Endothelial cell of umbilical vein (primary cell): ENCODE measurements around the gene VWA5B2.

Experiments used
- EZH2 ChIP-seq: IDR thresholded peaks from 2 replicates; pipeline ENCODE4 v1.6.1; 2012; ENCODE audit warnings: borderline replicate concordance, low read depth, mild to moderate bottlenecking, moderate library complexity, low read length, inconsistent platforms; ENCODE audit not compliant: severe bottlenecking
- POLR2A ChIP-seq: IDR thresholded peaks from 2 replicates; pipeline ENCODE4 v1.6.1; 2012; ENCODE audit warnings: low read depth, mild to moderate bottlenecking, control low read depth, low read length
- POLR2AphosphoS5 ChIP-seq: IDR thresholded peaks from 2 replicates; pipeline ENCODE4 v1.6.1; 2012; ENCODE audit warnings: low read depth, mild to moderate bottlenecking, control low read depth, low read length, moderate library complexity; ENCODE audit not compliant: insufficient read depth
- TF ChIP-seq, protein P1 (sequence below), 2 donors: IDR thresholded peaks; 1 replicate in 1 of 2; 2 replicates in 1 of 2; pipeline ENCODE4 v1.5.1; 2011; ENCODE audit warnings: low read length in 2 of 2, mild to moderate bottlenecking in 2 of 2, moderate library complexity in 2 of 2, control low read depth in 1 of 2, inconsistent platforms in 1 of 2, low read depth in 1 of 2; ENCODE audit not compliant: insufficient read depth in 1 of 2; ENCODE audit errors: extremely low read depth in 1 of 2
- TF ChIP-seq, protein P2 (sequence below): IDR thresholded peaks from 2 replicates; pipeline ENCODE4 v1.6.1; 2011; ENCODE audit not compliant: insufficient read depth, insufficient read length

DNA sequence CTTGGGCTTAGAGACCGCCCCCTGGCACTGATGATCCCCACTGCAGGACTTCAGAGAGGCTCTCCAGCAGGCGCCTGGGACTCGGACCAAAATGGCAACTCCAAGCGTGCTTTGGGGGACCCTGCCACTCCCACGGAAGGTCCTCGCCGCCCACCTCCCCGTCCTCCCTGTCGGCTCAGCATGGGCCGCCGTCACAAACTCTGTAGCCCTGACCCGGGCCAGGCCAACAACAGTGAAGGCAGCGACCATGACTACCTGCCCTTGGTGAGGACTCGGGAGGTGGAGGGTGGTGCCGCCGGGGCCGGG lies 11.7 kb downstream of the VWA5B2 start:
- TF ChIP-seq, protein P1, sequence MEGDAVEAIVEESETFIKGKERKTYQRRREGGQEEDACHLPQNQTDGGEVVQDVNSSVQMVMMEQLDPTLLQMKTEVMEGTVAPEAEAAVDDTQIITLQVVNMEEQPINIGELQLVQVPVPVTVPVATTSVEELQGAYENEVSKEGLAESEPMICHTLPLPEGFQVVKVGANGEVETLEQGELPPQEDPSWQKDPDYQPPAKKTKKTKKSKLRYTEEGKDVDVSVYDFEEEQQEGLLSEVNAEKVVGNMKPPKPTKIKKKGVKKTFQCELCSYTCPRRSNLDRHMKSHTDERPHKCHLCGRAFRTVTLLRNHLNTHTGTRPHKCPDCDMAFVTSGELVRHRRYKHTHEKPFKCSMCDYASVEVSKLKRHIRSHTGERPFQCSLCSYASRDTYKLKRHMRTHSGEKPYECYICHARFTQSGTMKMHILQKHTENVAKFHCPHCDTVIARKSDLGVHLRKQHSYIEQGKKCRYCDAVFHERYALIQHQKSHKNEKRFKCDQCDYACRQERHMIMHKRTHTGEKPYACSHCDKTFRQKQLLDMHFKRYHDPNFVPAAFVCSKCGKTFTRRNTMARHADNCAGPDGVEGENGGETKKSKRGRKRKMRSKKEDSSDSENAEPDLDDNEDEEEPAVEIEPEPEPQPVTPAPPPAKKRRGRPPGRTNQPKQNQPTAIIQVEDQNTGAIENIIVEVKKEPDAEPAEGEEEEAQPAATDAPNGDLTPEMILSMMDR (IDR thresholded peaks at IDR 0.05; ENCODE audit: extremely low read depth in 1 of 2, insufficient read depth in 1 of 2, low read depth in 1 of 2, low read length in 2 of 2): no peak
- TF ChIP-seq, protein P2, sequence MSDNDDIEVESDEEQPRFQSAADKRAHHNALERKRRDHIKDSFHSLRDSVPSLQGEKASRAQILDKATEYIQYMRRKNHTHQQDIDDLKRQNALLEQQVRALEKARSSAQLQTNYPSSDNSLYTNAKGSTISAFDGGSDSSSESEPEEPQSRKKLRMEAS: no peak
- no peak for TF ChIP-seq POLR2A
- no peak for TF ChIP-seq POLR2AphosphoS5
- TF ChIP-seq EZH2: no peak
